Nucleus accumbens (tissue), 56 donors: ENCODE data around the gene ZBTB20.

Experiments used
- DNase-seq, 56 donors: peaks; one replicate each; lab custom pipeline; 2025; lab: John Stamatoyannopoulos, UW

The ZBTB20 gene

DNA sequence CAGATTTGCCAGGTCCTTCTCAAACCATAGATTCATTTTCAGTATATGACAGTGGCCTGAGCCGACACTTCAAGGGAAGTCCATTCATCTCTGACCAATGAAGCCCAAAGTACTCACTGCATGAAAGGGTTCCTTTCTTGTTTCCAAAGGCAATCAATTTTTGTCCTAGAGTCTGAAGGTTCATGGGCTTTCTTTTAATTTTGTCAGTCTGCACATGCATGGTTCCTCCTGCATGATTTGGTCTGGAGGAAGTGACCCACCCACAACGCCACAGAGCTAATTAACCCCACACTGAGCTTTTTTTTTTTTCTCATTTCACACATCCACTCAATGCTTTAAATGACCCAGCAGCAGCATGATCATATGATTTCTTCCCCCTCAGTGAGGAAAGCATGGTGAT lies 636.9 kb downstream of the ZBTB20 start:
- DNase-seq: no peak

- DNase-seq: no peak
Observed at GRCh38 chr3:114509756-114510155, 637.3 kb downstream of the ZBTB20 start.

- DNase-seq: no peak
Observed at GRCh38 chr3:114508976-114509375, 638.1 kb downstream of the ZBTB20 start.

- DNase-seq: no peak
Observed at GRCh38 chr3:114508208-114508607, 638.9 kb downstream of the ZBTB20 start.

- no peak for DNase-seq
Observed at GRCh38 chr3:114506591-114507300, 640.3 kb downstream of the ZBTB20 start.

DNA sequence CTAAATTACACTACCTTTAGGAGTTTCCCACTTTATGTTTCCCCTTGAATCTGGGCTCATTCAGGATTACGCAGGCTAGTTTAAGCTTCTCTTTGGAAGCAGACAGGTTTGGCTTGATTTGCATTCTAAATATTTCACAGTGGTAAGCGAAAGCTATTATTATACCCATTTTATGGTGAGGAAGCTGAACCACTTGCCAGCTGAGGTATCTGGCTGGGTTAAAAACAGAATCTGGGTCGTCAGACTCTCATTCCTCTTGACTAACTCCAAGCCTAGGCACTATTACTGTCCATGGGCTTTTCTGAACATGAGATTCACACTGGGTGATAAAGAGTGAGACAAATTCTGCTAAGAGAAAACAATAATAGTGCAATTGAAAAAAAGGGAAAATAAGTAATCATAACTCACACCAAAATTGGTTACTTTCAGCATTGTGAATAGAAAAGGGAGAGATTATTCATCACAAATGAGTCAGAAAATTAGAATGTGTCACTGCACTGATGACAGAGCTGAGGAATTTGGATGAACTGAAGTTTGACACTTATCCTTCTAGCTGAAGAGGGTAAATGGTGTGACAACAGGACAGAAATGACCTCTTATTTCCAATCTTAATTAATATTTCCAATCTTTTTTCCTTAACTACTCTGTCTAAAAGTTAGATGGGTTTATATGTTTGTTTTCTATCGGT lies 642.0 kb downstream of the ZBTB20 start:
- no peak for DNase-seq

- no peak for DNase-seq
Observed at GRCh38 chr3:114502204-114502603, 644.9 kb downstream of the ZBTB20 start.

DNA sequence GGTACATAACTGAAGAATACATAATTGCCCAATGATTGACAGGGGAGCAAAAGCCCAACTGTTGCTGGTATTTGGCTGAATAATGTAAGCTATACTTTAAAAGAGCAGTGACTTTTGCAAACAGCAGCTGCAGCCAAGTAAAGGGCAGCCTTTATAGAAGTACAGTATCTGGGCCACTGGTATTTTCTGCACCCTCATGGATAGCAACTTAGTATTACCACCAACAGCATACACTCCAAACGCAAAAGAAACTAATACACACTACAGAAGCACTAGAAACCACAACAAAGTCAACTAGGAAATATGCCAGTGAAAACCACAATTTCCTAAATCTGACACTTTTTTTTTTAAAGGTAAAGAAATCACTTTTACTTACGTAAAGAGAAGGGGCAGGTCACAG lies 647.1 kb downstream of the ZBTB20 start:
- no peak for DNase-seq

DNA sequence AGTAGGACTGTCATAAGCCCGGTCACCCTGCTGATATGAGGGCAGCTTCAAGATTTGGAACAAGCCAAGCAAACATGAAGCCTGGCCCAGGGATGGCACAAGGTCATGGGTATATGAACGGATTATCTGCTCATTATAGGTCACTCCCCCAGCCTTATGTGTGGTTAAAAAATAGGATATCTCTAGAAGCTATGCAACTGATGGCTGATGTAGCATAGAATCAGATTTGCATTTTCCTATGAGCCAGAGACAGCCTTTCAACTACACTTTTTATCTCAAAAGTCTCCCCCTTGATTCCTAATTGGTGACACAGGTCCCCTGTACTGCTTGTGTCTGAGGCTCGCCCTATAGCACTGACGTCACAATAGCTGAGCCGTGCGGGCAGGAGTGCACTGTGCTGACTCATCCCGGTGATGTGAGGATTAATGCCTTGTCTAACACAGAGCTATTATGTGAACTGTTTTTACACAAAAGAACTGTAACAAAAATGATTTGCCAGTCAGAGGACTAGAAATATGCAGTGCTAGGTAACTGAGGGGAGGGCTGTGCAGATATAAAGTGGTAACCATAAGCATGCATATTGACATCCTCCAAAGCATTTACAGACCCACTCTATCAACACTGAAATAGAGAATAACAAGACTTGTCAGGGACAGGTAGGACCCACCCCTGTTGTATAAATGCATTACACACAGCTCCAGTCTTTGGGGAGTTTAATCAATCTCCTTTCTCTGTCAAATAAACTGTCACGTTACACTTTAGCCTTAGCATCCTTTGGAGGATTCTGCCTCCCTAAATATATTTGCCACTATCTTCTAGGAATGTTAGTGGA lies 648.3 kb downstream of the ZBTB20 start:
- peak in 41 of 56 donors; percentile 4 to 84 (median 44) for DNase-seq

GRCh38 chr3:114496874-114497273 lies 650.2 kb downstream of the ZBTB20 start:
- DNase-seq: no peak

DNA sequence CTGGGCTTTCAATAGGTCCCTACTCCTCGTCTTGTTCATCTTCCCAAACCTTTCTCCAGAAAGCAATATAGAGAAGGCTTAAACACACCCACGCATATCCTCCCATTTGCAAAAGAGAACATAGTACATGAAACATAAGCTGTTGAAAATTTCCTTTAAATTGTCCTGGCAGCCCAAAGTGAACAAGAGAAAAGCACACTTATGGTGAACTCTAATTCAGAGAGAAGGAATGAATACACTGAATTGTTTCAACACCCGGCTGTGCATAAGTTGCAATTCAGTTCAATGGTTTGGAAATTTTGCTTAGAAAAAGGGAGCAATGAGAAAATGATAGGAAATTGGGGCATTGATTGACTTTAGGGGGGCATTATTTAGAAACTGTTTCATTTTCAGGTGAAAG lies 650.6 kb downstream of the ZBTB20 start:
- no peak for DNase-seq

DNA sequence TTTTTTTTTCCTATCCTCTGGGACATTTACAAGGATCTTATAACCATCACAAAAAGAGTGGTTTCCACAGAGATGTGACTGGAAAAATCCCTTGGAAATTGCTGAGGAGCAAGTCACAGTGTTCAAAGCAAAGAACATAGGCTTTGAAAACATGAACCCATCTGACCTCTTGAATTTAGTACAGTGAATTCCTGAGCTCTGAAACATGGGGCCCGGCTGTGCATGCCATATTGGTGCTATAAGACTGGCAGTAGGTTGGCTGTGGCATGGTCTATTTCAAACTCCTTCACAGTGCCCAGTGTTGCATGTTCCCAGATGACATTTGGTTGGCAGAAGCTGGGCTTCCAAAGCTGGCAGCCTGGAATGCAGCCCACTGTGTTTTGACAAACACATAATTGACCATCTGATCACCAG lies 651.1 kb downstream of the ZBTB20 start:
- peak in 13 of 56 donors; percentile 0 to 45 (median 7) for DNase-seq

GRCh38 chr3:114494498-114494897 lies 652.6 kb downstream of the ZBTB20 start:
- no peak for DNase-seq

DNA sequence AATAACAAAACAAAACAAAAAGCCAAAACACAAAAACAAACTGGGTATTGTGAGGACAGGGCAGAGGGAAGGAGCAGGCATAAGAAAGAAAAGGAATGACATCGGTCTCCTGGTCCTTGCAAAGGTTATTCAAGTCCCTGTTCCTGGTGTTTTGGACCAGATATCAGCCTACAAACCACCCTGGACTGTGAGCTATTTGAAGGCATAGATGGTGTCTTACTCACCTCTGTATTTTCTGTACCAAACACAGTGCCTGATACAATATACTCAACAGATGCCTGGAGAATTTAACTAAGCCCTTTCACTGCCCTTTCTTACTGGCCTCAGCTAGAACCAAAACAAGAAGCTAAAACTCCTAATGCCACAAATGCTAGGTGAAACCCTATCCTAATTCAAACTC lies 656.3 kb downstream of the ZBTB20 start:
- DNase-seq: no peak

- no peak for DNase-seq
Observed at GRCh38 chr3:114487502-114487901, 659.6 kb downstream of the ZBTB20 start.

GRCh38 chr3:114484919-114485318 lies 662.2 kb downstream of the ZBTB20 start:
- no peak for DNase-seq

DNA sequence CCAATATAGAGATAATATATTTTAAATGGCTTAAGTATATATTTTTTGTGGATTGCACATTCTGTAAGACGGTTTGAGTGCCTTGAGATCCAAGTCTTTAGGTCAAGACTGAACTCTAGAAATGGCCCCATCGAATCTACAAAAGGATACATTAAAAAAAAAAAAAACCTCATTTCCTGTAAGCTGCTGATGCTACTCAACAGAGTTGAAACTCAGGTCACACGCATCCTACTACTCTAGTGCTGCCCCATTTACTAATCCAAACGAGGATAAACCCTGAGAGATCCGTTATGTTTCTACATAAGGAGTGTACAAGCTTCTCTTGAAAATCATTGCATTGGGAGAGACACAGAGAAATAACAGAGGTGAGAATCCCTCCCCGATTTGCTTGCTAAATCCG lies 666.0 kb downstream of the ZBTB20 start:
- no peak for DNase-seq

GRCh38 chr3:114480442-114480841 lies 666.6 kb downstream of the ZBTB20 start:
- no peak for DNase-seq

DNA sequence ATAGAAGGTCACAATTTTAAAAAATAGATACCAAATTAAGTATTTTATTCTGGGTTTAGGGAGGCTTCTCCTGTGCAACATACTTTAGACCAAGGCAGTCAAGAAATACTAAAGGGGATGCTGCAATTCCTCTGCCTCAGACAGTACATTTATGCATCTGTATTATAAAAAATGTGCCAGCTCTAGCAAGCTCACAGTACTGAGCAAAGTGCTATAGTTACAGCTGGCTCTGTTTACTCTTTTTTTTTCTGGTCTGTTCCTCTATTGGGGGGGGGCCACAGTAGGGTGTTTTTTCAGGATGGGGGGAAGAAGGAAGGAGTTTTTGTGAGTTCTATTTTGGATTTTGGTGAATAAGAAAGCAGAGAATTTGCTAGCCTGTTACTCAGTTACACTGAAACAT lies 668.3 kb downstream of the ZBTB20 start:
- DNase-seq: no peak

GRCh38 chr3:114476511-114476910 lies 670.6 kb downstream of the ZBTB20 start:
- DNase-seq: no peak

DNA sequence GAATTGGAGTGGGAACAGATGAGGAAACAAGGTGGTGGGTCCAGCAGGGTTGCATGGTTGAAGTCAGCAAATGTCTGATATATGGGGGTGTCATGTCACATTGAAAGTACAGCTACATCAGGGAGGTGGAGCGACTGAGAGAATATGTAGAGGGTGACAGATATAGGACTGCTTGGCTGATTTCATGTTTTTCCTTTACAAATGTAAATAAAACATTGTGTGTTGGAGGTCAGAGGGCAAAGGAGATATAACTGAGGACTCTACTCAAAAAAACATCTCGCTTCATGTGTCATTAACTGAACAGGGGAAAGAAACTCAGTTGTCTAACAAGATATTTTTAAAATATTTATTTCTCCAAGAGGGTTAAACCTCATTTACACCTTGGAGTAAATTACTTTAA lies 675.6 kb downstream of the ZBTB20 start:
- no peak for DNase-seq
